H9 (cell line): ENCODE results near the gene GALNT10. TPM values are rescaled to one million over a fixed set of nuclear protein-coding genes. Genes with fewer than 3 reads are reported as not detected.
A peak's percentile ranks its signal among the peaks of the same experiment; 100 is the strongest.

Experiments used
- DNase-seq: peaks from one replicate; pipeline ENCODE4 v3.0.0-alpha.2; 2017
- H2AFZ ChIP-seq: one replicate; pipeline ENCODE4 v1.6.1; 2013; ENCODE audit warnings: mild to moderate bottlenecking, low read length, control low read depth, moderate library complexity
- H2AK5ac ChIP-seq: 2 replicates; pipeline ENCODE4 v1.6.1; 2013; ENCODE audit warnings: low read length, control low read depth, mixed read lengths; ENCODE audit not compliant: insufficient read length
- H2BK120ac ChIP-seq: one replicate; pipeline ENCODE4 v1.6.1; 2013; ENCODE audit warnings: low read depth, mild to moderate bottlenecking, low read length, control low read depth, inconsistent platforms; ENCODE audit not compliant: poor library complexity, severe bottlenecking
- H2BK12ac ChIP-seq: 2 replicates; pipeline ENCODE4 v1.6.1; 2013; ENCODE audit warnings: low read length, control low read depth, mixed read lengths, low read depth; ENCODE audit not compliant: insufficient read length
- H2BK15ac ChIP-seq: 2 replicates; pipeline ENCODE4 v1.6.1; 2013; ENCODE audit warnings: low read depth, low read length, control low read depth
- H2BK20ac ChIP-seq: one replicate; pipeline ENCODE4 v1.6.1; 2013; ENCODE audit warnings: low read depth, mild to moderate bottlenecking, low read length, control low read depth, inconsistent platforms; ENCODE audit not compliant: poor library complexity, severe bottlenecking
- H2BK5ac ChIP-seq: 2 replicates; pipeline ENCODE4 v1.6.1; 2013; ENCODE audit warnings: low read length, control low read depth, mixed read lengths; ENCODE audit not compliant: insufficient read length
- H3K14ac ChIP-seq: 2 replicates; pipeline ENCODE4 v1.6.1; 2013; ENCODE audit warnings: low read length, control low read depth; ENCODE audit not compliant: insufficient read depth
- H3K18ac ChIP-seq: 2 replicates; pipeline ENCODE4 v1.6.1; 2013; ENCODE audit warnings: low read depth, mild to moderate bottlenecking, mixed read lengths, low read length, control low read depth; ENCODE audit not compliant: insufficient read length
- H3K23ac ChIP-seq: 2 replicates; pipeline ENCODE4 v1.6.1; 2013; ENCODE audit warnings: low read length, control low read depth, mixed read lengths, low read depth; ENCODE audit not compliant: insufficient read length
- H3K23me2 ChIP-seq: 2 replicates; pipeline ENCODE4 v1.6.1; 2013; ENCODE audit warnings: low read depth, mild to moderate bottlenecking, mixed read lengths, low read length, control low read depth; ENCODE audit not compliant: insufficient read length, poor library complexity, severe bottlenecking
- H3K27ac ChIP-seq: 2 replicates; pipeline ENCODE4 v1.5.1; 2013; ENCODE audit warnings: low read length, control low read depth, mixed read lengths, low read depth; ENCODE audit not compliant: insufficient read length
- H3K27me3 ChIP-seq: 2 replicates; pipeline ENCODE4 v1.6.1; 2013; ENCODE audit warnings: low read length, control low read depth, inconsistent platforms; ENCODE audit not compliant: insufficient read depth
- H3K4ac ChIP-seq: 2 replicates; pipeline ENCODE4 v1.6.1; 2013; ENCODE audit warnings: low read depth, mild to moderate bottlenecking, control low read depth, inconsistent platforms, low read length, moderate library complexity
- H3K4me1 ChIP-seq: 2 replicates; pipeline ENCODE4 v1.6.1; 2013; ENCODE audit warnings: low read length, control low read depth, inconsistent platforms; ENCODE audit not compliant: insufficient read depth
- H3K4me2 ChIP-seq: 2 replicates; pipeline ENCODE4 v1.6.1; 2013; ENCODE audit warnings: low read length, control low read depth, mixed read lengths; ENCODE audit not compliant: insufficient read length, insufficient read depth
- H3K56ac ChIP-seq: 2 replicates; pipeline ENCODE4 v1.6.1; 2013; ENCODE audit warnings: low read depth, mild to moderate bottlenecking, mixed read lengths, low read length, control low read depth; ENCODE audit not compliant: insufficient read length
- H3K79me1 ChIP-seq: 2 replicates; pipeline ENCODE4 v1.6.1; 2013; ENCODE audit warnings: low read depth, mild to moderate bottlenecking, moderate library complexity, low read length, control low read depth, inconsistent platforms; ENCODE audit not compliant: insufficient read depth, poor library complexity, severe bottlenecking
- H3K79me2 ChIP-seq: 2 replicates; pipeline ENCODE4 v1.6.1; 2013; ENCODE audit warnings: low read length, control low read depth, inconsistent platforms; ENCODE audit not compliant: insufficient read depth
- H3K9ac ChIP-seq: 2 replicates; pipeline ENCODE4 v1.6.1; 2013; ENCODE audit warnings: low read length, control low read depth, mixed read lengths; ENCODE audit not compliant: insufficient read length; ENCODE audit errors: extremely low read depth
- H3K9me3 ChIP-seq: one replicate; pipeline ENCODE4 v1.6.1; 2013; ENCODE audit warnings: low read depth, low read length, inconsistent platforms; ENCODE audit not compliant: control insufficient read depth
- H3T11ph ChIP-seq: one replicate; pipeline ENCODE4 v1.6.1; 2013; ENCODE audit warnings: mild to moderate bottlenecking, low read length, control low read depth, inconsistent platforms
- H4K20me1 ChIP-seq: one replicate; pipeline ENCODE4 v1.6.1; 2013; ENCODE audit not compliant: control insufficient read depth, insufficient read length, insufficient read depth
- H4K5ac ChIP-seq: 2 replicates; pipeline ENCODE4 v1.6.1; 2013; ENCODE audit warnings: low read depth, mild to moderate bottlenecking, mixed read lengths, low read length, control low read depth; ENCODE audit not compliant: insufficient read length
- H4K8ac ChIP-seq: replicated peaks from 2 replicates; pipeline ENCODE4 v1.6.1; 2013; ENCODE audit warnings: low read length, control low read depth, mixed read lengths, low read depth; ENCODE audit not compliant: insufficient read length
- H4K91ac ChIP-seq: 2 replicates; pipeline ENCODE4 v1.6.1; 2013; ENCODE audit warnings: low read depth, mild to moderate bottlenecking, moderate library complexity, mixed read lengths, low read length, control low read depth; ENCODE audit not compliant: insufficient read length
- H3K27ac Mint-ChIP-seq, 3 experiments: 2 replicates in 2 of 3; 3 replicates in 1 of 3; pipeline ENCODE4 v1.8.0; 2020 to 2021; ENCODE audit warnings: mixed read lengths in 3 of 3, mild to moderate bottlenecking in 1 of 3, moderate library complexity in 1 of 3
- H3K27me3 Mint-ChIP-seq: 2 replicates; pipeline ENCODE4 v1.8.0; 2021; ENCODE audit warnings: low read depth, mild to moderate bottlenecking, moderate library complexity, mixed read lengths
- H3K36me3 Mint-ChIP-seq, 3 experiments: 2 replicates in 2 of 3; 3 replicates in 1 of 3; pipeline ENCODE4 v1.8.0; 2020 to 2021; ENCODE audit warnings: low read depth in 3 of 3, mixed read lengths in 3 of 3; ENCODE audit not compliant: insufficient read depth in 1 of 3
- H3K4me1 Mint-ChIP-seq, 2 experiments: 2 replicates each; pipeline ENCODE4 v1.8.0; 2020; ENCODE audit warnings: mixed read lengths in 2 of 2
- H3K4me3 Mint-ChIP-seq, 2 experiments: 2 replicates in 1 of 2; 3 replicates in 1 of 2; pipeline ENCODE4 v1.8.0; 2020 to 2021; ENCODE audit warnings: mild to moderate bottlenecking in 2 of 2, mixed read lengths in 2 of 2, moderate library complexity in 1 of 2
- H3K9me3 Mint-ChIP-seq, 2 experiments: 2 replicates in 1 of 2; 3 replicates in 1 of 2; pipeline ENCODE4 v1.8.0; 2020; ENCODE audit warnings: mild to moderate bottlenecking in 2 of 2, mixed read lengths in 2 of 2, moderate library complexity in 1 of 2
- WGBS: extraction: QIAGEN DNeasy Blood & Tissue Kit; methylation state at CpG from one replicate; pipeline ENCODE4 v1.1.7; 2013; ENCODE audit warnings: missing lambda C conversion rate, low lambda C conversion rate, mixed read lengths; ENCODE audit not compliant: insufficient read length; ENCODE audit errors: extremely low coverage; 5-methylcytosine and 5-hydroxymethylcytosine counted together
- total RNA-seq: library from RNA; stranded (reverse); gene quantifications from 2 replicates; pipeline ENCODE4 v1.2.1, GENCODE V29; 2021
- TF ChIP-seq, protein P1 (sequence below): fragments of 200-600 bp; sonication (generic); conservative IDR thresholded peaks from 3 replicates; pipeline ENCODE4 v1.8.0; 2021; ENCODE audit warnings: antibody characterized with exemption, mild to moderate bottlenecking

GALNT10 gene
- total RNA-seq, 1 experiment from 2014 or later = 15.4 TPM

DNA sequence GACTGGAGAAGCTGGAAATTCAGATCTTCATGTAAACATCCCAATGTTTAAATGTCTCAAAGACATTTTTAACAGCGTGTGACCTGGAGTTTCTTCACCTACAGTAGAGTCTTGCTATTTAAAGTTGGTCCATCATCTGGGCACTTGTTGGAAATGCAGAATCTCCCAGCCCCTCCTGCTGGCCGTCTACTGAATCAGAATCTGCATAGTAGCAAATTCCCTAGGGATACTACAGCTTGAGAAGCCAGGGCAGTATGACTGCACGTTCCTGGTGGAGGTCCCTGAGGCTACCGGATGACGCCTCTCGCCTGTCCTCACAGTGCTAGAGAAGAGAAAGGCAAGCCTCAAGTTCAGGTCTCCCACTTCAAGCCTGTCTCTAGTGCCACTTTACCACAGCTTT lies 271.0 kb downstream of the GALNT10 start:
- Histone ChIP-seq H3K9me3 (no peaks in the 10 kb centered on the region), H3K27me3 (no peaks in the 10 kb centered on the region; the same call in 1 of the 2 replicates), H3K4me2 (no peak overlapping the region), H2AK5ac (no peak overlapping the region), H2BK20ac (no peak overlapping the region), H3K23ac (no peak overlapping the region), H2BK15ac (no peak overlapping the region; the same call in 1 of the 2 replicates), H3K9ac (no peak overlapping the region), H3K23me2 (no peaks in the 10 kb centered on the region), H3K79me1 (no peaks in the 10 kb centered on the region), H4K5ac (no peak overlapping the region), H4K20me1 (no peaks in the 10 kb centered on the region), H2AFZ (no peak overlapping the region), H4K91ac (no peak overlapping the region), H2BK12ac (no peak overlapping the region), H3K56ac (no peak overlapping the region), H3K27ac (no peak overlapping the region), H4K8ac (no peak overlapping the region), H3T11ph (no peak overlapping the region), H3K79me2 (no peaks in the 10 kb centered on the region), H3K18ac (no peak overlapping the region), H2BK120ac (no peak overlapping the region), H3K4ac (no peak overlapping the region), H3K14ac (no peak overlapping the region), H3K4me1 (no peaks in the 10 kb centered on the region), H2BK5ac (no peak overlapping the region)
- peak; percentile 49 for DNase-seq
- Mint-ChIP-seq H3K27ac (no peak overlapping the region), H3K36me3 (peaks cover 0 to 8% (median 3%) of the 10 kb centered on the region in 3 experiments; a peak in 4 of 7 replicates), H3K4me1 (peaks cover 6 to 7% of the 10 kb centered on the region in 2 experiments), H3K9me3 (no peaks in the 10 kb centered on the region), H3K4me3 (no peak overlapping the region), H3K27me3 (peaks cover 18% of the 10 kb centered on the region)
- WGBS = no CpG with 5 or more reads among the region's 6 CpGs
- TF ChIP-seq, protein P1, sequence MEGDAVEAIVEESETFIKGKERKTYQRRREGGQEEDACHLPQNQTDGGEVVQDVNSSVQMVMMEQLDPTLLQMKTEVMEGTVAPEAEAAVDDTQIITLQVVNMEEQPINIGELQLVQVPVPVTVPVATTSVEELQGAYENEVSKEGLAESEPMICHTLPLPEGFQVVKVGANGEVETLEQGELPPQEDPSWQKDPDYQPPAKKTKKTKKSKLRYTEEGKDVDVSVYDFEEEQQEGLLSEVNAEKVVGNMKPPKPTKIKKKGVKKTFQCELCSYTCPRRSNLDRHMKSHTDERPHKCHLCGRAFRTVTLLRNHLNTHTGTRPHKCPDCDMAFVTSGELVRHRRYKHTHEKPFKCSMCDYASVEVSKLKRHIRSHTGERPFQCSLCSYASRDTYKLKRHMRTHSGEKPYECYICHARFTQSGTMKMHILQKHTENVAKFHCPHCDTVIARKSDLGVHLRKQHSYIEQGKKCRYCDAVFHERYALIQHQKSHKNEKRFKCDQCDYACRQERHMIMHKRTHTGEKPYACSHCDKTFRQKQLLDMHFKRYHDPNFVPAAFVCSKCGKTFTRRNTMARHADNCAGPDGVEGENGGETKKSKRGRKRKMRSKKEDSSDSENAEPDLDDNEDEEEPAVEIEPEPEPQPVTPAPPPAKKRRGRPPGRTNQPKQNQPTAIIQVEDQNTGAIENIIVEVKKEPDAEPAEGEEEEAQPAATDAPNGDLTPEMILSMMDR = peak; percentile 58
